ENCODE results near the gene PANK1. TPM values are rescaled to one million over a fixed set of nuclear protein-coding genes. Genes with fewer than 3 reads are reported as not detected.
A peak's percentile ranks its signal among the peaks of the same experiment; 100 is the strongest.
"Not testable (repeated sequence)": the region's sequence is repeated elsewhere in the genome, so short reads cannot be mapped to it uniquely, and the experiment has no call there.

Gene PANK1
- total RNA-seq, 3 donors from 2014 or later = 1.3 to 2.7 (median 2.1) TPM

DNA sequence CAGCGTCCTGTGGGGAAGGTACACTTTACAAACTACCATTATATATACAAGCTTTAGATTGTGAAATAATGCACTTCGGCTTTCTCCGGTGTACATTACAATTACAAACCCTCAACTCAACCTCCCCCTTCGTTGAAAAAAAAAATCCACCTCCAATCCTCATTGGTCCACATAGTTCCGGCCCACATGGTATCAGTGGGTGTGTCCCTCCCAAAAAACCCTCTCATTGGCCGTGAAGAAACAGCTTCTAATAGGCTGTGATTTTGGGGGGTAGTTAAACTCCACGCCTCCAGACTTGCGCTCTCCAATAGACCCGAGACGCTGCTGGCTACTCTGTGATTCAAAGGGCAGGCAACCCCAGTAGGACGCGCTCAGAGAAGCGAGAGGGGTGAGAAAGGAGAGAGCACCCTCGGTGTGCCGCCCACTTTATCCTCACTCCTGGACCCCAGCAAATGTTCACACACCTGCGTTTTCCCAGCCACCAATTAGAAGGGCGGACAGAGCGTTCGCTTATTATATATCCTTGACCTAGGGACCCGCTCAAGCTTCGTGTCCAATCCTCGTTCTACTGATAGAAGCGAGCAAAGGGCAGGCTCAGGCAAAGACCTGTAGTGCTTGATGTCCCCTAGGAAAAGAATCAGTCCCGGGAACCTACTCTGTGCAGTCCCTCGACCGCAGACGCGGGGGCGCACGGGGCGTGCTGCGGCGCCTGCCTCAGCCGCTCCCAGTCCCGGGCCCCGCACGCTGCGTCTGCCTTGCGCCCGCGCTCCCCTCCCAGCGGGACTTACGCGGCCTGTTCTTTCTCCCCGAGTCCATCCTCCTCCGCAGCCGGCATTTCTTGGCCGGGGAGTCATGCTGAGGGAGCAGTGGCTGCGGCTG lies 991 bp downstream of the PANK1 start:
- H3K9me3 Mint-ChIP-seq = no peaks in the 10 kb centered on the region
- H3K27me3 Mint-ChIP-seq (ENCODE audit: low read depth) = peaks cover 18% of the 10 kb centered on the region
- H3K36me3 Mint-ChIP-seq (ENCODE audit: insufficient read depth) = no peaks in the 10 kb centered on the region
- peaks cover 12% of the 10 kb centered on the region for H3K4me1 Mint-ChIP-seq (ENCODE audit: low read depth)
- ATAC-seq (peak; percentile 72 to 73), DNase-seq (peak; percentile 43)
- no peak overlapping the region for H3K4me3 Mint-ChIP-seq

DNA sequence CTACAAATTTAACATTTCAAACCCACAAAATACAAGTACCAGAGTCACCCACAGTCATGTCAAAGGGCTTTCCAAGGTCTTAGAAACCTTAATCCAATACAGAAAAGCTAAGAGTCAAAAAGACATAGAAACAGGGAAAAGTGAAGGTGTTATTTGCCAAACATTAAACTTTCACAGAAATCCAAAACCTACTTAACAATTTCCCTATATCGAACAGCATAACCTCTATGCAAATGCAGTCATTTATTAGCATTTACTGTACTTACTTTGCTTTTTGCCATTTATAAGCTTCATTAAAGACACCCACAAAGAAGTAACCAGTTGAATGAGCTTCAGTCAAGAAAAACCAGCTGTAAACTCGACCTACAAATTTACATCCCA lies 1.6 kb downstream of the PANK1 start:
- H3K4me3 Mint-ChIP-seq = no peak overlapping the region
- no peak for ATAC-seq

DNA sequence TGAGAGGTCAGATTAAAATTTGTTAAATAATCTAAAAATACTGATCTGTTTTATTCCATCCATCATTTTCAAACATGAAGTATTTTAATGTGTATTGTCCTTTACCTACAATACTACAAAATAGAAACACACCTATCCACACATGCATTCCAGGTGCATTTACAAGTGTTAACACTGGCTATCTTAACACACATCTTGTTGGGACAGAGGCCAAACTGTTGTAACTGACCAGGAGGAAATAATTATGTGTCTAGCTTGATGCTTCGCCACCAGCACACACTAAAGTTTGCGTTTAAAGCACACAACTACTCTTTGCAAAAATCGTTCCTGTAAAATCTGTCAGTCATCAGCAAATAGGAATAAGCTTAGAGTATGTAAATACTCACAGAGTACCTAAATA lies 2.8 kb downstream of the PANK1 start:
- ATAC-seq (no peak), DNase-seq (no peak)
- Mint-ChIP-seq H3K4me1 (ENCODE audit: low read depth) (peaks cover 12% of the 10 kb centered on the region), H3K27me3 (ENCODE audit: low read depth) (peaks cover 8% of the 10 kb centered on the region), H3K36me3 (ENCODE audit: insufficient read depth) (no peaks in the 10 kb centered on the region), H3K9me3 (no peaks in the 10 kb centered on the region), H3K4me3 (no peak overlapping the region)

More for the DNA sequence above, 1.6 kb downstream of the PANK1 start:
- H3K4me1 Mint-ChIP-seq (ENCODE audit: low read depth) = peaks cover 12% of the 10 kb centered on the region
- no peak for DNase-seq
- H3K9me3 Mint-ChIP-seq = no peaks in the 10 kb centered on the region
- peaks cover 18% of the 10 kb centered on the region for H3K27me3 Mint-ChIP-seq (ENCODE audit: low read depth)
- no peaks in the 10 kb centered on the region for H3K36me3 Mint-ChIP-seq (ENCODE audit: insufficient read depth)

DNA sequence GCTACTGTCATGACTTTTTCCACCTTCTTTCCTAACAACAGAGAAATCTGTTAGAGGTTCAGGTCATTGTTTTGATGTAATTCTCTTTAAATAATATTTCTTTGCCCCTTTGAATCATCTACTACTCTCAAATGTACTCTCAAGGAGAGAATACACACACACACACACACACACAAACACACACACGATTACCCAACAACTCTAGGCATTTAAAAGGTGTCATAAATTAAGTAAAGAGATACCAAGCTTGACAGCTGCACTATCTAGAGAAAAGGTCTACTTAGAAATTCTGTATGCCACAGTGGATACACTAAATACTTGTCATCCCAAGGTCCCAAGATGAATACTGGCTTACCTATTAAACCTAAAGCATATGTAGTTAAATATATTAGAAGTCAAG lies 4.8 kb downstream of the PANK1 start:
- Mint-ChIP-seq H3K36me3 (ENCODE audit: insufficient read depth) (no peaks in the 10 kb centered on the region), H3K4me1 (ENCODE audit: low read depth) (peaks cover 4% of the 10 kb centered on the region), H3K4me3 (no peak overlapping the region), H3K9me3 (no peaks in the 10 kb centered on the region), H3K27me3 (ENCODE audit: low read depth) (no peaks in the 10 kb centered on the region)
- no peak for ATAC-seq
- no peak for DNase-seq

DNA sequence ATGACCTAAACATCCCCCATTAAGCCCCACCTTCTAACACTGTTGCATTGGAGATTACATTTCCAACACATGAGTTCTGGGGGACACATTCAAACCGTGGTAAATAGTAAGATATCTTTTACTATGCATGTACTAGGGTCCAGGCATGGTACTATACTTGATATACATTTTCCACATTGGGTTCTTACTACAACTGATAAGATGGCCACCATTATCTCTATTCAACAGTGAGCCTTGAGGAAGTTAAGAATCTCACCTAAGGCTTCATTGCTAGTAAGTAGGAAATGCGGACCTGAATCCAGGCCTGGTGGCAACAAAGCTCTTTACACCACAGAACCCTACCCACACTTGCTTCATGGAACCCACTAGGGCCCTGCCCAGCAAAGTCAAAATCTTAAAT lies 5.7 kb downstream of the PANK1 start:
- Mint-ChIP-seq H3K4me3 (no peak overlapping the region), H3K36me3 (ENCODE audit: insufficient read depth) (no peaks in the 10 kb centered on the region), H3K4me1 (ENCODE audit: low read depth) (peaks cover 2% of the 10 kb centered on the region), H3K27me3 (ENCODE audit: low read depth) (no peaks in the 10 kb centered on the region), H3K9me3 (no peaks in the 10 kb centered on the region)
- ATAC-seq (no peak), DNase-seq (no peak)

DNA sequence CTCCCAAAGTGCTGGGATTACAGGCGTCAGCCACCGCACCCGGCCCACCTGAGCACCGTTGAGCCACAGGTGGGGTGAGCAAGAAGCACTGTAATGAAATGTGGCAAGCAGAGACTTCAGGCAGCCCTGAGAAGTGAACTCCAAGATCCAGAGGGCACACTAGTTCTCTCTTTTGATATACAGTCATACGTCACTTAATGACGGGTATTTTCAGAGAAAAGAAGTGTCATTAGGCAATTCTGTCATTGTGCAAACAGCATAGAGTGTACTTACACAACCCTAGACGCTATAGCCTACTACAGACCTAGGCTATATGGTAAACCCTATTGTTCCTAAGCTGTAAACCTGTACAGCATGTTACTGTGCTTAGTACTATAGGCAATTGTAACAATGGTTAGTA lies 7.9 kb downstream of the PANK1 start:
- no peak overlapping the region for H3K4me3 Mint-ChIP-seq
- DNase-seq (no peak), ATAC-seq (no peak)
- H3K27me3 Mint-ChIP-seq (ENCODE audit: low read depth) = no peaks in the 10 kb centered on the region
- H3K4me1 Mint-ChIP-seq (ENCODE audit: low read depth) = no peaks in the 10 kb centered on the region
- no peaks in the 10 kb centered on the region for H3K36me3 Mint-ChIP-seq (ENCODE audit: insufficient read depth)
- no peaks in the 10 kb centered on the region for H3K9me3 Mint-ChIP-seq

DNA sequence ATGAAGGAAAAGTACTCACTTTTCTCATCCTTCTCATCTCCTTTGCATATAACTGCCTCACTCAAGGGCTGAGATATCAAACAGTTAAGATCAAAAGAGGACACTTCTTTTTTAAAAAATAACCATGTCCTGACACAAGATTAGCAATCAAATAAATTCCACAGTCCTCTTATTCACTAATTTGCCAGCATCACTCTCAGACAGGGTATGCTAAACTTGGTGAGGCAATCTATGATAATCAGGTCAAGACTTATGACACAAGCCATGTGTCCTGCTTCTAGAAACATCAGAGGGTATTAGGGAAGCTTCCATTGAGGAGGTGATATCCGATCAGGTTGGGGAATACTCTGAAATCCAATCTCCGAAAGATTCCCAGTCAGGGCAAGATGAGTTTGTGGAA lies 10.4 kb downstream of the PANK1 start:
- DNase-seq (no peak), ATAC-seq (no peak)
- no peak overlapping the region for H3K4me3 Mint-ChIP-seq
- H3K36me3 Mint-ChIP-seq (ENCODE audit: insufficient read depth) = no peaks in the 10 kb centered on the region
- no peaks in the 10 kb centered on the region for H3K4me1 Mint-ChIP-seq (ENCODE audit: low read depth)
- H3K9me3 Mint-ChIP-seq = no peaks in the 10 kb centered on the region
- no peaks in the 10 kb centered on the region for H3K27me3 Mint-ChIP-seq (ENCODE audit: low read depth)

DNA sequence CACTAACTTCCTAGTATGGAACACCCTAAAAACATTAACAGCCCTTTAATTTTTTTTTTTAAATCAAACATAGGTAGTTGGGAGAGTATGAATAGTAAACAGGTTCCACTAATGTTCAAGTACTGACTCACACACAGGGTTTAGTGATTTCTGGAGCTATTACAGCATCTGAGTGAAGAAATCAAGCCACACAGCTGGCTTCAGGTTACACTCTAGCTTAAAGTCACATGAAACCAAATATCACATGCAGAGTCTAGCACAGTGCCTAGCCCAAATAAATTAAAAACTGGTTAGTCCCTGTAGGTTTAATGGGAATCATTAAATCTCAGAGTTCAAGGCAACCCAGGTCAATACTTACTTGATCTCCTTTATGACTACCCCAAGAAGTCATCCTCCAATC lies 11.6 kb downstream of the PANK1 start:
- ATAC-seq (no peak), DNase-seq (no peak)
- Mint-ChIP-seq H3K4me3 (no peak overlapping the region), H3K9me3 (no peaks in the 10 kb centered on the region), H3K4me1 (ENCODE audit: low read depth) (no peaks in the 10 kb centered on the region), H3K27me3 (ENCODE audit: low read depth) (no peaks in the 10 kb centered on the region), H3K36me3 (ENCODE audit: insufficient read depth) (no peaks in the 10 kb centered on the region)

DNA sequence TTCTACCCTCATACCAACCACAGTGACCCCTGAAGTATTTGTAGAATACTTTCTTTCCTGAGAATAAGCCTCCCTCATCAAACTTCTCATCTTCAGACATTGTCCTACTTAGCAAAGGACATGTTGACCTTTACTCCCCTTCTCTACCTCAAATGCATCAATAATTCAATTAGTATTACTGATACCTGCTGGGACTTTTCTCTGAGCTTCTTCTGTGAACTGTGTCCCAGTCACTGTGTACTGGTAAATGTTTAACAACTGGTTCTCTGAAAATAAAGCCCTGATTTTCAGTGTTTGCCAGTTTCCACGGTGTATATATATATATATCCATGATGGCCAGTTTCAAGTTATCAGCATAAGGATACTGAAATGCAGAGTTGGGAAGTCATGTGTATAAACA lies 12.2 kb downstream of the PANK1 start:
- Mint-ChIP-seq H3K9me3 (no peaks in the 10 kb centered on the region), H3K4me1 (ENCODE audit: low read depth) (no peaks in the 10 kb centered on the region), H3K4me3 (no peak overlapping the region), H3K27me3 (ENCODE audit: low read depth) (no peaks in the 10 kb centered on the region), H3K36me3 (ENCODE audit: insufficient read depth) (no peaks in the 10 kb centered on the region)
- ATAC-seq = no peak
- DNase-seq = no peak

DNA sequence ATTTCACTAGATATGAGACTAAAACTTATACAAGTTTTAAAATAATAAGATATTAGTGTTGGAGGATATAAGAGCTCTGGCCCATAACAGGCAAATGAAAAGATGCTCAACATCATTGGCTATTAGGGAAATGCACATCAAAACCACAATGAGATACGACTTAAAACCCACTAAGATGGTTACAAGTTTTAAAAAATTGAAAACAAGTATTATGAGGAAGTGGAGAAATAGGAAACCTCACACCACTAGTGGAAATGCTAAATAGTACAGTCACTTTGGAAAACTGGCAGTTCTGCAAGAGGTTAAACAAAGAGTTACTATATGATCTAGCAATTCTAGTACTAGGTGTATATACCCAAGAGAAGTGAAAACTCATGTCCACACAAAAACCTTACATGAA lies 17.2 kb downstream of the PANK1 start:
- ATAC-seq = no peak
- H3K9me3 Mint-ChIP-seq = no peaks in the 10 kb centered on the region
- H3K4me3 Mint-ChIP-seq = no peak overlapping the region
- H3K27me3 Mint-ChIP-seq (ENCODE audit: low read depth) = no peaks in the 10 kb centered on the region
- H3K36me3 Mint-ChIP-seq (ENCODE audit: insufficient read depth) = no peaks in the 10 kb centered on the region
- no peaks in the 10 kb centered on the region for H3K4me1 Mint-ChIP-seq (ENCODE audit: low read depth)
- no peak for DNase-seq

DNA sequence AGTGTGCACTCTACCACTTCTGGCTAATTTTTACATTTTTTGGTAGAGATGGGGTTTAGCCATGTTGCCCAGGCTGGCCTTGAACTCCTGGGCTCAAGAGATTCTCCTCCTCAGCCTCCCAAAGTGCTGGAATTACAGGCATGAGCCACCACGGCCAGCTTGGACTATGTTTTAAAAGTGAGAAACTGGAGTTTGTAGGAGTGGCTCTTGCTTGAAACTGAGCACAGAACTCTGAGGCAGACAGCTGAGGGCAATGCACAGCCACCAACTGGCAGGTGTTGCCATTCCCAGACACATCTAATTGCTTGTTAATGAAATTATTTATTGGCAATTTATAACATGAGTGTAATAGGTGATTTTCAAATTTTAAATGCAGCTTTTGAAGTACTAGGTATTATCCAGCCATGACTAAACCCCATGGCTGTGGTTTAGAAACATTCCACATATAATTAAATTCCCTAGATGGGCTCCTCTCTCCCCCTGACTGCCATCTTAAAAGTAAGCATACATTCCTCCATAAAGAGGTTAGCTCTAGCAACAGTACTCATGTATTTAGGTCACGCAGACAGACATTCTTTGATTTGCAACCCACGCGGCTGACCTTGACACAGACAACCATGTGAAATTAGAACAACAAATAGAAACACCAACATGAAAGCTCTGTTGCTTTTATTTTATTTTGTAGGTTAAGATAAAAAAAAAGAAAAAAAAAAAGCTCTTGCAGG lies 19.8 kb downstream of the PANK1 start:
- no peak overlapping the region for H3K4me3 Mint-ChIP-seq
- peaks cover 5% of the 10 kb centered on the region for H3K9me3 Mint-ChIP-seq
- DNase-seq = no peak
- peaks cover 3% of the 10 kb centered on the region for H3K36me3 Mint-ChIP-seq (ENCODE audit: insufficient read depth)
- H3K4me1 Mint-ChIP-seq (ENCODE audit: low read depth) = no peaks in the 10 kb centered on the region
- no peak for ATAC-seq
- no peaks in the 10 kb centered on the region for H3K27me3 Mint-ChIP-seq (ENCODE audit: low read depth)

DNA sequence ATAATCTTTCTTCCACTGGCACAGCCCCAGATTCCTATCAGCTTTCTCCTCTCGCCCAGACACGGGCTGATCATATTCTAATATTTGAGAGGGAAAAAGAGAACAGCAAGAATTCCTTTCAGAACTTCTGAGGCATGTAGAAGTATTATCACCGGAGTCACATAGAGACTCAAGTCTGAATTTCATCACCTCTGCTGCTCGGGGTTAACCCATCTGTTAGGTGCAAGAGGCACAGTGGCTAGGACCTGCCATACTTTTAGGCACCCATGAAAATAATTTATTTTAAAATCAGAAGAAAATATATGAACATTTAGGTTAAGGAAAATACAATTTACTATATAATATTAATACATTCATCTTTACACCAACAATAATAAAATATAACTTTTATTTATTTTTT lies 21.0 kb downstream of the PANK1 start:
- ATAC-seq (no peak), DNase-seq (no peak)
- Mint-ChIP-seq H3K9me3 (peaks cover 14% of the 10 kb centered on the region), H3K4me1 (ENCODE audit: low read depth) (no peaks in the 10 kb centered on the region), H3K4me3 (no peak overlapping the region), H3K36me3 (ENCODE audit: insufficient read depth) (peaks cover 3% of the 10 kb centered on the region), H3K27me3 (ENCODE audit: low read depth) (no peaks in the 10 kb centered on the region)

DNA sequence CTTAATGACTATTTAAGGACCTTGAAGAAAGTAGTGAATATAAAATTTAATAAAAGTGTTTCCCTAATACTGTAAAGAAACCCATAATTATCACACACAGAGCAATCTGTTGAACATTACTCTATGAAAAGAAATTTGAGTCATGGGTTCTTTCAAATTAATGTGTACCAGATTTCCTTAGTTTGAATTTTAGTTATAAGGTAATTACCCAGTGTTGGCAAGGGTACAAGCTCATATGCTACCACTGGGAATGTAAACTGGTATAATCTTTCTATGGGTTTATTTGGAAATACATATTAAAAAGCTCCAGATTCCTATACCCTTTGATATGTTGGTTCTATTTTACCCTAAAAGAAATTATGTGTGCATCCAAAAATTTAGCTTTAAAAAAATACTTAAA lies 22.9 kb downstream of the PANK1 start:
- Mint-ChIP-seq H3K4me1 (ENCODE audit: low read depth) (no peaks in the 10 kb centered on the region), H3K27me3 (ENCODE audit: low read depth) (no peaks in the 10 kb centered on the region)

DNA sequence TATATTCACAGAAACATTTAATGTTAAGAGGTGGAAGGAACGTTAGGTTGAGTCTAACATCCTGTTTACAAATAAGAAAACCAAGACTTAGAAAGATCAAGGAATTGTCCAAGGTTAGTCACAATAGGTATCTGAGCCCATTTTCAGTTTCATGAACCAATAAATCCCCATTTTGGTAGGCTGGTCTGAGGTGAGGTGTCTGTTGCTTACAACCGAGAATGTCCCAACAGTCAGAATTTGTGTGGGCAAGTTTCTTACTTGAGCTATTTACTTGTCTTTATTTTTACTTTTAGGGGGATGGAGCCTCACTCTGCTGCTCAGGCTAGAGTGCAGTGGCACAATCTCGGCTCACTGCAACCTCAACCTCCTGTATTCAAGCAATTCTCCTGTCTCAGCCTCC lies 23.6 kb downstream of the PANK1 start:
- H3K4me3 Mint-ChIP-seq = no peak overlapping the region
- peaks cover 15% of the 10 kb centered on the region for H3K9me3 Mint-ChIP-seq
- no peaks in the 10 kb centered on the region for H3K27me3 Mint-ChIP-seq (ENCODE audit: low read depth)
- peaks cover 3% of the 10 kb centered on the region for H3K36me3 Mint-ChIP-seq (ENCODE audit: insufficient read depth)
- DNase-seq = no peak
- no peak for ATAC-seq
- H3K4me1 Mint-ChIP-seq (ENCODE audit: low read depth) = no peaks in the 10 kb centered on the region

More for the DNA sequence above, 22.9 kb downstream of the PANK1 start:
- ATAC-seq (no peak), DNase-seq (no peak)
- H3K36me3 Mint-ChIP-seq (ENCODE audit: insufficient read depth) = peaks cover 3% of the 10 kb centered on the region
- H3K4me3 Mint-ChIP-seq = no peak overlapping the region
- H3K9me3 Mint-ChIP-seq = peaks cover 15% of the 10 kb centered on the region

DNA sequence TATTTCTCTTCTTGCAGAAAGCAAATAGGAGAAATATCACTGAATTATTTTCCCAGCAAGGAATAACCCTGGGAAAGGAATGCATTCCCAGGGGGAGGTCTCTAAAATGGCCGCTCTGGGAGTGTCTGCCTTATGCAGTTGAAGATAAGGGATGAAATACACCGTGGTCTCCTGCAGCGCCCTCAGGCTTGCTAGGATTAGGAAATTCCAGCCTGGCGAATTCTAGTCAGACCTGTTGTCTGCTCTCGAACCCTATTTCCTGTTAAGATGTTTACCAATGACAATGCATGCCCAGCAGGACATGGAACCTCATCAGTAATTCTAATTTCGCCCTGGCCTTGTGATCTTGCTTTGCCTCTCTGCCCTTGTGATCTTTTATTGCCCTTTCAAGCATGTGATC lies 24.7 kb downstream of the PANK1 start:
- not testable (repeated sequence) for DNase-seq; H3K4me1 Mint-ChIP-seq (ENCODE audit: low read depth); H3K27me3 Mint-ChIP-seq (ENCODE audit: low read depth); H3K36me3 Mint-ChIP-seq (ENCODE audit: insufficient read depth); H3K4me3 Mint-ChIP-seq; ATAC-seq
- H3K9me3 Mint-ChIP-seq = peaks cover 15% of the 10 kb centered on the region
